K562 (cell line): ENCODE measurements around the gene MRPL54. TPM values are rescaled to one million over a fixed set of nuclear protein-coding genes. Genes with fewer than 3 reads are reported as not detected.

ENCODE experiments used
- CBX1 ChIP-seq: sonication (generic); IDR thresholded peaks from 2 replicates; pipeline ENCODE4 v1.6.1; 2016; ENCODE audit warnings: antibody characterized with exemption, low read depth, mild to moderate bottlenecking
- CREB1 ChIP-seq, 2 experiments: sonication (generic) in 1 of 2; formaldehyde crosslinking in 1 of 2; IDR thresholded peaks; 2 replicates each; pipeline versions ENCODE4 v1.6.1 to v1.8.0; 2012 to 2022; ENCODE audit warnings: inconsistent platforms in 1 of 2, mild to moderate bottlenecking in 1 of 2, missing genetic modification reagents in 1 of 2, moderate library complexity in 1 of 2
- POLR2AphosphoS2 ChIP-seq: IDR thresholded peaks from 2 replicates; pipeline ENCODE4 v1.6.1; 2012; ENCODE audit warnings: low read length, improper control_type of control experiment
- PTBP1 ChIP-seq: fragments of 200-400 bp; formaldehyde crosslinking; IDR thresholded peaks from 2 replicates; pipeline ENCODE4 v1.6.1; 2017; ENCODE audit warnings: low read depth, low read length
- RBM25 ChIP-seq: fragments of 200-400 bp; formaldehyde crosslinking; IDR thresholded peaks from 2 replicates; pipeline ENCODE4 v1.6.1; 2018; ENCODE audit warnings: low read length, low read depth, moderate library complexity; ENCODE audit not compliant: severe bottlenecking
- RCOR1 ChIP-seq, 2 experiments: IDR thresholded peaks; 2 replicates each; pipeline ENCODE4 v1.6.1; 2012; ENCODE audit warnings: low read depth in 2 of 2, low read length in 2 of 2, borderline replicate concordance in 1 of 2, improper control_type of control experiment in 1 of 2
- SLC30A9 ChIP-seq: fragments of 250-450 bp; sonication (Bioruptor Pico); IDR thresholded peaks from 2 replicates; pipeline ENCODE4 v1.8.0; 2022; ENCODE audit warnings: mild to moderate bottlenecking, moderate library complexity
- ZNF3 ChIP-seq: fragments of 250-450 bp; sonication (Bioruptor Pico); IDR thresholded peaks from 2 replicates; pipeline ENCODE4 v1.5.0; 2021; ENCODE audit warnings: mild to moderate bottlenecking, moderate library complexity
- polyA plus RNA-seq, 8 experiments: library from polyadenylated mRNA; depleted of rRNA in 4 of 8; stranded (reverse) in 5 of 8; unstranded in 3 of 8; fragments of >200 nt; fragmentation: Nextera tagmentation in 2 of 8; fragmentation: Illumina TruSeq in 1 of 8; extraction: Ambion mirVana in 2 of 8; extraction: Trizol in 1 of 8; gene quantifications; 2 replicates each; pipeline versions ENCODE4 v1.2.1 to v1.2.3, GENCODE V29; 2011 to 2014; ENCODE audit warnings: inconsistent platforms in 1 of 8, missing spikeins in 1 of 8
- total RNA-seq, 7 experiments: library from RNA; depleted of rRNA in 6 of 7; stranded (reverse); fragments of >200 nt in 6 of 7; fragmentation: Illumina TruSeq in 2 of 7; extraction: Trizol in 2 of 7; gene quantifications; 2 replicates each; pipeline versions ENCODE4 v1.2.1 to v1.2.3, GENCODE V29; 2011 to 2021; ENCODE audit warnings: low replicate concordance in 1 of 7
- TF ChIP-seq, protein P1 (sequence below): fragments of 200-600 bp; sonication (generic); IDR thresholded peaks from one replicate; pipeline ENCODE4 v1.6.1; 2012; ENCODE audit warnings: mild to moderate bottlenecking, low read depth, low read length, inconsistent platforms
- TF ChIP-seq, protein P2 (sequence below): fragments of 250-450 bp; sonication (Bioruptor Pico); IDR thresholded peaks from 2 replicates; pipeline ENCODE4 v1.4.0; 2020; ENCODE audit warnings: borderline replicate concordance
- TF ChIP-seq, protein P3 (sequence below): fragments of 250-450 bp; sonication (Bioruptor Pico); IDR thresholded peaks from 2 replicates; pipeline ENCODE4 v1.5.0; 2021; ENCODE audit warnings: mild to moderate bottlenecking, moderate library complexity

Gene MRPL54
- total and polyA plus RNA-seq, 9 of the 15 experiments (the other 6 are each of a cell fraction or from before 2014, with no cell fraction given), result 3.5 to 120 (median 56.9) TPM

DNA sequence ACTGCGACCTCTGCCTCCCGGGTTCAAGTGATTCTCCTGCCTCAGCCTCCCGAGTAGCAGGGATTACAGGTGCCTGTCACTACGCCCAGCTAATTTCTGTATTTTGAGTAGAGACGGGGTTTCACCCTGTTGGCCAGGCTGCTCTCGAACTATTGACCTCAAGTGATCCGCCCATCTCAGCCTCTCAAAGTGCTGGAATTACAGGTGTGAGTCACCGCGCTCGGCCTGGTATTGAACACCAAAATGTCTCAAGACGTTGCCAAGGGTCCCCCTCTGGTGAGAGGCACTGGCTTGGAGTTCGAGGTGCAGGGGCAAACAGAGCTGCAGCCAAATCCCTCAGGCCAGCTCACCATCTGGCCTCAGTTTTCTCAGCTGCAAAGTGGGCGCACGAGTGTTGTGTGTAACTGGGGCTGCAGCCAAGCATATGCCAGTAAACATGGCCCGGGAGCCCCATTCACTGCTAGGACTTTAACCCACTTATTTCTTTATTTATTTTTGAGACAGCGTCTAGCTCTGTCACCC, 46.3 kb upstream of the MRPL54 start (continued):
- TF ChIP-seq, protein P1, sequence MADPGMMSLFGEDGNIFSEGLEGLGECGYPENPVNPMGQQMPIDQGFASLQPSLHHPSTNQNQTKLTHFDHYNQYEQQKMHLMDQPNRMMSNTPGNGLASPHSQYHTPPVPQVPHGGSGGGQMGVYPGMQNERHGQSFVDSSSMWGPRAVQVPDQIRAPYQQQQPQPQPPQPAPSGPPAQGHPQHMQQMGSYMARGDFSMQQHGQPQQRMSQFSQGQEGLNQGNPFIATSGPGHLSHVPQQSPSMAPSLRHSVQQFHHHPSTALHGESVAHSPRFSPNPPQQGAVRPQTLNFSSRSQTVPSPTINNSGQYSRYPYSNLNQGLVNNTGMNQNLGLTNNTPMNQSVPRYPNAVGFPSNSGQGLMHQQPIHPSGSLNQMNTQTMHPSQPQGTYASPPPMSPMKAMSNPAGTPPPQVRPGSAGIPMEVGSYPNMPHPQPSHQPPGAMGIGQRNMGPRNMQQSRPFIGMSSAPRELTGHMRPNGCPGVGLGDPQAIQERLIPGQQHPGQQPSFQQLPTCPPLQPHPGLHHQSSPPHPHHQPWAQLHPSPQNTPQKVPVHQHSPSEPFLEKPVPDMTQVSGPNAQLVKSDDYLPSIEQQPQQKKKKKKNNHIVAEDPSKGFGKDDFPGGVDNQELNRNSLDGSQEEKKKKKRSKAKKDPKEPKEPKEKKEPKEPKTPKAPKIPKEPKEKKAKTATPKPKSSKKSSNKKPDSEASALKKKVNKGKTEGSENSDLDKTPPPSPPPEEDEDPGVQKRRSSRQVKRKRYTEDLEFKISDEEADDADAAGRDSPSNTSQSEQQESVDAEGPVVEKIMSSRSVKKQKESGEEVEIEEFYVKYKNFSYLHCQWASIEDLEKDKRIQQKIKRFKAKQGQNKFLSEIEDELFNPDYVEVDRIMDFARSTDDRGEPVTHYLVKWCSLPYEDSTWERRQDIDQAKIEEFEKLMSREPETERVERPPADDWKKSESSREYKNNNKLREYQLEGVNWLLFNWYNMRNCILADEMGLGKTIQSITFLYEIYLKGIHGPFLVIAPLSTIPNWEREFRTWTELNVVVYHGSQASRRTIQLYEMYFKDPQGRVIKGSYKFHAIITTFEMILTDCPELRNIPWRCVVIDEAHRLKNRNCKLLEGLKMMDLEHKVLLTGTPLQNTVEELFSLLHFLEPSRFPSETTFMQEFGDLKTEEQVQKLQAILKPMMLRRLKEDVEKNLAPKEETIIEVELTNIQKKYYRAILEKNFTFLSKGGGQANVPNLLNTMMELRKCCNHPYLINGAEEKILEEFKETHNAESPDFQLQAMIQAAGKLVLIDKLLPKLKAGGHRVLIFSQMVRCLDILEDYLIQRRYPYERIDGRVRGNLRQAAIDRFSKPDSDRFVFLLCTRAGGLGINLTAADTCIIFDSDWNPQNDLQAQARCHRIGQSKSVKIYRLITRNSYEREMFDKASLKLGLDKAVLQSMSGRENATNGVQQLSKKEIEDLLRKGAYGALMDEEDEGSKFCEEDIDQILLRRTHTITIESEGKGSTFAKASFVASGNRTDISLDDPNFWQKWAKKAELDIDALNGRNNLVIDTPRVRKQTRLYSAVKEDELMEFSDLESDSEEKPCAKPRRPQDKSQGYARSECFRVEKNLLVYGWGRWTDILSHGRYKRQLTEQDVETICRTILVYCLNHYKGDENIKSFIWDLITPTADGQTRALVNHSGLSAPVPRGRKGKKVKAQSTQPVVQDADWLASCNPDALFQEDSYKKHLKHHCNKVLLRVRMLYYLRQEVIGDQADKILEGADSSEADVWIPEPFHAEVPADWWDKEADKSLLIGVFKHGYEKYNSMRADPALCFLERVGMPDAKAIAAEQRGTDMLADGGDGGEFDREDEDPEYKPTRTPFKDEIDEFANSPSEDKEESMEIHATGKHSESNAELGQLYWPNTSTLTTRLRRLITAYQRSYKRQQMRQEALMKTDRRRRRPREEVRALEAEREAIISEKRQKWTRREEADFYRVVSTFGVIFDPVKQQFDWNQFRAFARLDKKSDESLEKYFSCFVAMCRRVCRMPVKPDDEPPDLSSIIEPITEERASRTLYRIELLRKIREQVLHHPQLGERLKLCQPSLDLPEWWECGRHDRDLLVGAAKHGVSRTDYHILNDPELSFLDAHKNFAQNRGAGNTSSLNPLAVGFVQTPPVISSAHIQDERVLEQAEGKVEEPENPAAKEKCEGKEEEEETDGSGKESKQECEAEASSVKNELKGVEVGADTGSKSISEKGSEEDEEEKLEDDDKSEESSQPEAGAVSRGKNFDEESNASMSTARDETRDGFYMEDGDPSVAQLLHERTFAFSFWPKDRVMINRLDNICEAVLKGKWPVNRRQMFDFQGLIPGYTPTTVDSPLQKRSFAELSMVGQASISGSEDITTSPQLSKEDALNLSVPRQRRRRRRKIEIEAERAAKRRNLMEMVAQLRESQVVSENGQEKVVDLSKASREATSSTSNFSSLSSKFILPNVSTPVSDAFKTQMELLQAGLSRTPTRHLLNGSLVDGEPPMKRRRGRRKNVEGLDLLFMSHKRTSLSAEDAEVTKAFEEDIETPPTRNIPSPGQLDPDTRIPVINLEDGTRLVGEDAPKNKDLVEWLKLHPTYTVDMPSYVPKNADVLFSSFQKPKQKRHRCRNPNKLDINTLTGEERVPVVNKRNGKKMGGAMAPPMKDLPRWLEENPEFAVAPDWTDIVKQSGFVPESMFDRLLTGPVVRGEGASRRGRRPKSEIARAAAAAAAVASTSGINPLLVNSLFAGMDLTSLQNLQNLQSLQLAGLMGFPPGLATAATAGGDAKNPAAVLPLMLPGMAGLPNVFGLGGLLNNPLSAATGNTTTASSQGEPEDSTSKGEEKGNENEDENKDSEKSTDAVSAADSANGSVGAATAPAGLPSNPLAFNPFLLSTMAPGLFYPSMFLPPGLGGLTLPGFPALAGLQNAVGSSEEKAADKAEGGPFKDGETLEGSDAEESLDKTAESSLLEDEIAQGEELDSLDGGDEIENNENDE, result no peak
- TF ChIP-seq POLR2AphosphoS2, result no peak
- no peak for TF ChIP-seq SLC30A9 (CRISPR knock-in tag)
- no peak for TF ChIP-seq ZNF3 (CRISPR knock-in tag)
- 0 out of 2 replicates have a peak, but pooled peaks have one; percentile 29 for TF ChIP-seq CBX1
- no peak for TF ChIP-seq CREB1 (IDR thresholded peaks at IDR 0.05)
- TF ChIP-seq CREB1 (CRISPR knock-in tag; IDR thresholded peaks at IDR 0.05), result no peak
- TF ChIP-seq, protein P2, sequence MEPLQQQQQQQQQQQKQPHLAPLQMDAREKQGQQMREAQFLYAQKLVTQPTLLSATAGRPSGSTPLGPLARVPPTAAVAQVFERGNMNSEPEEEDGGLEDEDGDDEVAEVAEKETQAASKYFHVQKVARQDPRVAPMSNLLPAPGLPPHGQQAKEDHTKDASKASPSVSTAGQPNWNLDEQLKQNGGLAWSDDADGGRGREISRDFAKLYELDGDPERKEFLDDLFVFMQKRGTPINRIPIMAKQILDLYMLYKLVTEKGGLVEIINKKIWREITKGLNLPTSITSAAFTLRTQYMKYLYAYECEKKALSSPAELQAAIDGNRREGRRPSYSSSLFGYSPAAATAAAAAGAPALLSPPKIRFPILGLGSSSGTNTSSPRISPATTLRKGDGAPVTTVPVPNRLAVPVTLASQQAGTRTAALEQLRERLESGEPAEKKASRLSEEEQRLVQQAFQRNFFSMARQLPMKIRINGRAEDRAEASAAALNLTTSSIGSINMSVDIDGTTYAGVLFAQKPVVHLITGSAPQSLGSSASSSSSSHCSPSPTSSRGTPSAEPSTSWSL, result no peak
- peak in 1 of 2 experiments; percentile 53; a peak in 1 of 4 replicates for TF ChIP-seq RCOR1 (IDR thresholded peaks at IDR 0.05; ENCODE audit: borderline replicate concordance in 1 of 2, low read depth in 2 of 2, low read length in 2 of 2)
- TF ChIP-seq RBM25, result peak; percentile 85
- no peak for TF ChIP-seq PTBP1
- TF ChIP-seq, protein P3, sequence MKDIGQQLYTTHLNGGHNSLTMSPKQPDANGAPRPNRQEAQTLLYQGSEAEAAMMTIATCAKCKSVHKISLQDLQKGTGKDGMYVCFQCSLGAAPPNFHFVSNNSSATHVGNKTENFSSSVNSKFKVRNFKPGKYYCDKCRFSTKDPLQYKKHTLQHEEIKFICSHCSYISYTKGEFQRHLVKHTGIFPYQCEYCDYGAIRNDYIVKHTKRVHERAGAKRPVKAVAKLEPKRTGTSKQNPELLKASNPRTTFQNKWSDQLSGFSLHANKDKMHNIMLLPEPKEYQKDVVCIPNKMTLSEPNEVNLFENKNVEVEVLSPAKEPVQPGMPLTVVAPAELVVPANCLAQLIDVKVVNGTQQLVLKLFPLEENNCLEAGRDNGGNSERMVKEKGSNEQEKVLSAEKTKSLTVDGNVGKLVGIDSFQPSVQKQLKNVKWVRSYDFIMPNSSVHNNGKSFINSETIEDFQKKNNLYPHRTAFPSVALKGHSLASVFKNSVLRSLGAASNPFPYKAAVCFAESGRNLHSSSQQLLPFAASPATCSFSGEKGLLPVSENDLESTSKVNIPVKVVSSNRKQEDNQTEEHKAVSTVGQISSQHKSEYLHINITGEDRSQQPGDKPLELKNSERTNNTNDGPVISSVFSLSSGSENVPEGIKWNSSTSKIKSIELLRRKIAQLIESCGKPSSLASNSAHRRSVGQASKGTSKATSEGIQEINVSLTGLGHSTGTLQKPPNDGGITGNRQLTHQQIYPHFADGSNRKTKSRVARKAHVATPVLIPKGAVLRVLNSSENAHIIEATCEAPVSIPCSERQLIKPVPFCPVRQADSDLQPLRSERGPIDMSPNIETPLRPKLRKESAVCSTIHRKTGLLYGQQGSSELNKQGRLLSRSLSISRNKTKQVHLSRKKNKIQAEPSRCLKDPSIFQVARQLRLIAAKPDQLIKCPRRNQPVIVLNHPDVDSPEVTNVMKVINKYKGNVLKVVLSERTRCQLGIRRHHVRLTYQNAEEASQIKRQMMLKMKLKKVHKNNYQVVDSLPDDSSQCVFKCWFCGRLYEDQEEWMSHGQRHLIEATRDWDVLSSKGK, result no peak
